Osteoblast (primary cell): Measurements from ENCODE around the gene PTGDR. TPM values are rescaled to one million over a fixed set of nuclear protein-coding genes. Genes with fewer than 3 reads are reported as not detected.

Experiments
- DNase-seq: peaks from one replicate; pipeline ENCODE4 v3.0.0; 2011; ENCODE audit warnings: low spot score, mixed read lengths; ENCODE audit not compliant: insufficient read length; ENCODE audit errors: missing footprints
- H2AFZ ChIP-seq: 2 replicates; pipeline ENCODE4 v1.6.0; 2011; ENCODE audit warnings: mild to moderate bottlenecking, low read length
- H3K27ac ChIP-seq: 2 replicates; pipeline ENCODE4 v1.5.1; 2011; ENCODE audit warnings: mild to moderate bottlenecking, low read depth, low read length, moderate library complexity
- H3K27me3 ChIP-seq: 2 replicates; pipeline ENCODE4 v1.6.0; 2012; ENCODE audit warnings: mild to moderate bottlenecking, control low read depth, inconsistent platforms, low read length, moderate library complexity; ENCODE audit not compliant: insufficient read depth
- H3K36me3 ChIP-seq: 2 replicates; pipeline ENCODE4 v1.5.1; 2011; ENCODE audit warnings: mild to moderate bottlenecking, low read length, control low read depth, moderate library complexity; ENCODE audit not compliant: insufficient read depth
- H3K4me1 ChIP-seq: 2 replicates; pipeline ENCODE4 v1.5.1; 2011; ENCODE audit warnings: mild to moderate bottlenecking, low read length, control low read depth, moderate library complexity; ENCODE audit not compliant: insufficient read depth
- H3K4me2 ChIP-seq: 2 replicates; pipeline ENCODE4 v1.6.0; 2011; ENCODE audit warnings: mild to moderate bottlenecking, low read length; ENCODE audit not compliant: insufficient read depth
- H3K4me3 ChIP-seq: fragments of 200-600 bp; sonication (generic); 3 replicates; pipeline ENCODE4 v1.5.1; 2012; ENCODE audit warnings: mild to moderate bottlenecking, low read length, inconsistent platforms; ENCODE audit not compliant: insufficient read depth
- H3K79me2 ChIP-seq: 2 replicates; pipeline ENCODE4 v1.6.0; 2012; ENCODE audit warnings: mild to moderate bottlenecking, low read length, control low read depth, inconsistent platforms; ENCODE audit not compliant: insufficient read depth
- H3K9me3 ChIP-seq: 2 replicates; pipeline ENCODE4 v1.5.1; 2011; ENCODE audit warnings: low read depth, low read length, control low read depth
- H4K20me1 ChIP-seq: 2 replicates; pipeline ENCODE4 v1.6.0; 2012; ENCODE audit warnings: mild to moderate bottlenecking, low read length, control low read depth; ENCODE audit not compliant: insufficient read depth
- total RNA-seq: library from RNA; depleted of rRNA; stranded (reverse); fragments of >200 nt; gene quantifications from 2 replicates; pipeline ENCODE4 v1.2.3, GENCODE V29; 2012
- TF ChIP-seq, protein P1 (sequence below): IDR thresholded peaks from 2 replicates; pipeline ENCODE4 v1.5.1; 2011; ENCODE audit warnings: mild to moderate bottlenecking, low read depth, low read length, moderate library complexity; ENCODE audit errors: extremely low read depth

The PTGDR gene
- total RNA-seq, 1 donor, result 1.4 TPM

DNA sequence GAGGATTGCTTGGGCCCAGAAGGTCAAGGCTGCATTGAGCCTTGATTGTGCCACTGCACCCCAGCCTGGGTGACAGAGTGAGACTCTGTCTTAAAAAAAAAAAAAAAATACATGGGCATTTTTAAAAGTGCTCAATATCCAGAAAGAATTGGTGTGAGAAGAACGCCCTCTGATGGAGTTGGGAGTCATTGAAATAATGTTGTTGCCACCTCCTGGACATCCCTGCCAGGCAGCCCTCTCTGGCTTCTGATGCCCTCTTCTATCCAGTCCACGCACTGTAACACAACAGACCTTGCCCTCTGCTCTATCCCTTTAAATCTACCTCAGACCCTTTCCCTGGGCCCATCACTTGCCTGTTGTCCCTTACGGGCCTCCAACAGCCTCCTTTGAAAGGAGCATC, 4.9 kb downstream of the PTGDR start:
- Histone ChIP-seq H4K20me1 (no peaks in the 10 kb centered on the region), H3K4me1 (peaks cover 13% of the 10 kb centered on the region), H3K36me3 (no peaks in the 10 kb centered on the region), H2AFZ (no peak overlapping the region), H3K27me3 (peaks cover 19% of the 10 kb centered on the region), H3K27ac (no peak overlapping the region), H3K79me2 (no peaks in the 10 kb centered on the region), H3K9me3 (no peaks in the 10 kb centered on the region), H3K4me3 (no peak overlapping the region), H3K4me2 (no peak overlapping the region)
- TF ChIP-seq, protein P1, sequence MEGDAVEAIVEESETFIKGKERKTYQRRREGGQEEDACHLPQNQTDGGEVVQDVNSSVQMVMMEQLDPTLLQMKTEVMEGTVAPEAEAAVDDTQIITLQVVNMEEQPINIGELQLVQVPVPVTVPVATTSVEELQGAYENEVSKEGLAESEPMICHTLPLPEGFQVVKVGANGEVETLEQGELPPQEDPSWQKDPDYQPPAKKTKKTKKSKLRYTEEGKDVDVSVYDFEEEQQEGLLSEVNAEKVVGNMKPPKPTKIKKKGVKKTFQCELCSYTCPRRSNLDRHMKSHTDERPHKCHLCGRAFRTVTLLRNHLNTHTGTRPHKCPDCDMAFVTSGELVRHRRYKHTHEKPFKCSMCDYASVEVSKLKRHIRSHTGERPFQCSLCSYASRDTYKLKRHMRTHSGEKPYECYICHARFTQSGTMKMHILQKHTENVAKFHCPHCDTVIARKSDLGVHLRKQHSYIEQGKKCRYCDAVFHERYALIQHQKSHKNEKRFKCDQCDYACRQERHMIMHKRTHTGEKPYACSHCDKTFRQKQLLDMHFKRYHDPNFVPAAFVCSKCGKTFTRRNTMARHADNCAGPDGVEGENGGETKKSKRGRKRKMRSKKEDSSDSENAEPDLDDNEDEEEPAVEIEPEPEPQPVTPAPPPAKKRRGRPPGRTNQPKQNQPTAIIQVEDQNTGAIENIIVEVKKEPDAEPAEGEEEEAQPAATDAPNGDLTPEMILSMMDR, result peak; percentile 68
- DNase-seq, result peak; percentile 90

DNA sequence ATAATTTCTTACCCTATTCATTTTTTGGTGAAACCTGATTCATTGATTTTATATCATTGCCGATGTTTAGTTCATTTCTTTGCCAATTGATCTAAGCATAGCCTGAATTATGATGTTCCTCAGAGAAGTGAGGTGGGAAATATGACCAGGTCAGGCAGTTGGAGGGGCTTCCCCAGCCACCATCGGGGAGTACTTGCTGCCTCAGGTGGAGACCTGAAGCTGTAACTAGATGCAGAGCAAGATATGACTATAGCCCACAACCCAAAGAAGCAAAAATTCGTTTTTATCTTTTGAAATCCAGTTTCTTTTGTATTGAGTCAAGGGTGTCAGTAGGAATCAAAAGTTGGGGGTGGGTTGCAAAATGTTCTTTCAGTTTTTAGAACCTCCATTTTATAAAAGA, 7.9 kb downstream of the PTGDR start:
- H4K20me1 ChIP-seq, result no peaks in the 10 kb centered on the region
- H3K79me2 ChIP-seq, result no peaks in the 10 kb centered on the region
- peaks cover 4% of the 10 kb centered on the region for H3K4me1 ChIP-seq
- no peak overlapping the region for H3K4me2 ChIP-seq
- no peak overlapping the region for H3K4me3 ChIP-seq
- TF ChIP-seq, protein P1, result no peak
- no peaks in the 10 kb centered on the region for H3K9me3 ChIP-seq
- H3K27ac ChIP-seq, result no peak overlapping the region
- DNase-seq, result no peak
- H3K36me3 ChIP-seq, result no peaks in the 10 kb centered on the region
- no peak overlapping the region for H2AFZ ChIP-seq
- H3K27me3 ChIP-seq, result no peaks in the 10 kb centered on the region

DNA sequence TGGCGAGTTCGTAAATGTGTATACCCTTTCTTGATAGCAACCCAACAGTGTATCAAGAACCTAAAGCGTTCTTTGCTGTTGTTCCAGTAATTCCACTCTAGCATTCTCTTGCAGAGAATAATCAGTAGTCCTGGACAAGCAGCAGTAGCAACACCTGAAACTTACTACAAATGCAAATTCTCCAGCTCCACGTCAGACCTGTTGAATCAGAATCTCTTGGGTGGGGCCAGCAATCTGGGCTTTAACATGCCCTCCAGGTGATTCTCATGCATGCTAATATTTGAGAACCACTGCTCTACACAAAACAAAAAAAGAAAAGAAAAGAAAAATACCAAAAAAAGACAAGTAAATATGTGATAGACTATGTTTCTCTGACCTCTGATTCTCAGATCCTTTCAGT, 10.1 kb downstream of the PTGDR start:
- Histone ChIP-seq H3K27ac (no peak overlapping the region), H3K27me3 (no peaks in the 10 kb centered on the region), H3K36me3 (no peaks in the 10 kb centered on the region), H2AFZ (no peak overlapping the region), H4K20me1 (no peaks in the 10 kb centered on the region), H3K4me1 (peaks cover 4% of the 10 kb centered on the region), H3K4me2 (no peak overlapping the region), H3K4me3 (no peak overlapping the region), H3K9me3 (no peaks in the 10 kb centered on the region), H3K79me2 (no peaks in the 10 kb centered on the region)
- no peak for DNase-seq
- TF ChIP-seq, protein P1, result no peak

GRCh38 chr14:52279408-52279807, 11.9 kb downstream of the PTGDR start:
- Histone ChIP-seq H3K79me2 (no peaks in the 10 kb centered on the region), H3K9me3 (no peaks in the 10 kb centered on the region), H3K4me2 (peak overlapping the region; percentile 65), H2AFZ (no peak overlapping the region), H3K4me1 (peaks cover 4% of the 10 kb centered on the region), H4K20me1 (no peaks in the 10 kb centered on the region), H3K36me3 (no peaks in the 10 kb centered on the region), H3K27me3 (no peaks in the 10 kb centered on the region), H3K4me3 (no peak overlapping the region), H3K27ac (peak overlapping the region; percentile 53)
- DNase-seq, result no peak
- TF ChIP-seq, protein P1, result no peak
